ENCODE data around the gene HLX.

Gene HLX

DNA sequence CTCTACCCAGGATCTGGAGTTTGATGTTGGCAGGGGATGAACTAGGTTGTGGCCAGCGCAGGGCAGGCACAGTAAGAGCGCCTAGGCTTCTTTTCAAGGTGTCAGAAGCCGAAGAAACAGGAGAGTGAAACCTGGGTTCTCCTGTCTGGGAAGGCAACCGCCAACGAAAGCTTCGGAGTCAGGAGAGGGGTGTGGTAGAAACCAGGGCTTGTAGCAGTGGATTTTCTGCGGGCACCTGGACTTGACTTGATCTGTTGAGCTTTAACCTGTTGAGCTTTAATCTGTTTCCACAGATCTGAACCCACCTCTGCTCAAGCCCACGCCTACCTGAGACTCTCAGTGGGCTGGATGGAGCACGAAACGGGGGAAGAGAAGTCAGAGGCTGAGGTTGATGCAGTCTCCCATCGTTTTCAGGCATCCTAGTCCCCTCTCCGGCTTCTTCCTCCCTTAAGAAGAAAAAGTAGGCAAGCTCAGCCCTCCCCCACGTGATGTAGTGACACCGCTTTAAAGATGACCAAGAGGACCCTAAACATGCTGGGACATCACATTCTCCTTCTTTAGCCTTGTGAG is 9.3 kb downstream of the HLX start:
- DNase-seq (ENCODE audit: extremely low read depth, low read depth), result no peak
- TF ChIP-seq CTCF (IDR thresholded peaks at IDR 0.05; ENCODE audit: low read depth, low read length), result no peak

DNA sequence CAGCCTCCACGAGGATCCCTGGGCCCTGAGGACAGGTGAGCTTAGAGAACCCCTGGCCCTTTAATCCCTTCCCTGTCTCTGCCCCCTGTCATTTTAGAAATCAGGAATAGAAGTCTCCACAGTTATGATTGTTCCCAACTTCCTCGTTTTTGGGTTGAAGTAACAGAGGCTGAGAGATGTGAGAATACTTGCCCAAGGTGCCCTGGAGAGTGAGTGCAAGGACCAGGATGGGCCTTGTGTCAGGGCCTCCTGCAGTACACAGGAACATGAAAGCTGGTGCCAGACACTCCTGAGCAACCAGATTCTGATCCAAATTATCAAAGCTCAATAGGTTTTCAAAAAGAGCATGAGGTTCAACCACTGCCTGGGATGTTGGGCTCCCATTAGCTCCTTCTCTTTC is 10.1 kb downstream of the HLX start:
- TF ChIP-seq CTCF (IDR thresholded peaks at IDR 0.05; ENCODE audit: low read depth, low read length), result no peak
- no peak for DNase-seq (ENCODE audit: extremely low read depth, low read depth)

DNA sequence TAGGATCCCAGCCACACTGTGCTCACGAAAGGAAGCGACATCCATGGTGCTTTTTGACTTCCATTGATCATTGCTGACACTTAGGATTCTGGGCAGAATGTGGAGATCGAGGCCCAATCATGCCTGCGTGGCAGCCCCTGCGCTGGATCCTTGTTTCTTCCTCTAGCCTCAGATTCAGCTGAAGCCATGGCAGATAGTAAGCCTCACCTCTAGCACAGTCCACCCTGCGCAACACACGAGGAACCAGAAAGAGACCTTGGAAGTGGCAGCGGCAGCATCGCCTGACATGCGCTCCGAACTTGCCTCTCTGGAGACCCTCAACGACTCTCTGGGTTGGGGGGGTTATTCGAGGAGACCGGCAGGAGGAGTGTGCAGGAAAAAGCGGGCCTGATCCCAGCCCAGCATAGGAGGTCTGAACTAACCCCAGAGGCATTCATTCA is 10.6 kb downstream of the HLX start:
- DNase-seq (ENCODE audit: extremely low read depth, low read depth), result no peak
- no peak for TF ChIP-seq CTCF (IDR thresholded peaks at IDR 0.05; ENCODE audit: low read depth, low read length)

GRCh38 chr1:220890602-220891001 is 11.4 kb downstream of the HLX start:
- TF ChIP-seq CTCF (IDR thresholded peaks at IDR 0.05; ENCODE audit: low read depth, low read length), result no peak
- no peak for DNase-seq (ENCODE audit: extremely low read depth, low read depth)

GRCh38 chr1:220891224-220892085 is 12.2 kb downstream of the HLX start:
- no peak for TF ChIP-seq CTCF (IDR thresholded peaks at IDR 0.05; ENCODE audit: low read depth, low read length)
- DNase-seq (ENCODE audit: extremely low read depth, low read depth), result no peak

DNA sequence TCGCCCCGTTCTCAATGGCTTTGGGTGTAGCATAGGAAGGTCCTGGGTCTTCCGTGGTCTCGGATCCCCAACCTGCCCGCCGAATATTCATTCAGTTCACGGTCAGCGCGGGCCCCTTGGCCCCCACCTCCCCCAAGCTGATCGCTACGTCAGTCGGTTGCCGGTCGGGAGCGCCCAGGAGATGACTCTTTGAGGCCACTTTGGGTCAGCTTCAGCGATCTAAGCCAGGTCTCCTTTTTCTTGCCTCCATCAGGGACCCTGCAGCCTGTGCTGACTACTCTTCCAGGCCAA is 12.8 kb downstream of the HLX start:
- no peak for DNase-seq (ENCODE audit: extremely low read depth, low read depth)
- TF ChIP-seq CTCF (IDR thresholded peaks at IDR 0.05; ENCODE audit: low read depth, low read length), result no peak

GRCh38 chr1:220892997-220893700 is 13.9 kb downstream of the HLX start:
- no peak for TF ChIP-seq CTCF (IDR thresholded peaks at IDR 0.05; ENCODE audit: low read depth, low read length)
- no peak for DNase-seq (ENCODE audit: extremely low read depth, low read depth)
